GM19240 (cell line): ENCODE data around the gene MRAP.
"Not testable (repeated sequence)": the region's sequence is repeated elsewhere in the genome, so short reads cannot be mapped to it uniquely, and the experiment has no call there.

Source experiments
- DNase-seq: peaks from one replicate; pipeline ENCODE4 v3.0.0; 2011; ENCODE audit warnings: low spot score; ENCODE audit not compliant: insufficient read length

The MRAP gene

DNA sequence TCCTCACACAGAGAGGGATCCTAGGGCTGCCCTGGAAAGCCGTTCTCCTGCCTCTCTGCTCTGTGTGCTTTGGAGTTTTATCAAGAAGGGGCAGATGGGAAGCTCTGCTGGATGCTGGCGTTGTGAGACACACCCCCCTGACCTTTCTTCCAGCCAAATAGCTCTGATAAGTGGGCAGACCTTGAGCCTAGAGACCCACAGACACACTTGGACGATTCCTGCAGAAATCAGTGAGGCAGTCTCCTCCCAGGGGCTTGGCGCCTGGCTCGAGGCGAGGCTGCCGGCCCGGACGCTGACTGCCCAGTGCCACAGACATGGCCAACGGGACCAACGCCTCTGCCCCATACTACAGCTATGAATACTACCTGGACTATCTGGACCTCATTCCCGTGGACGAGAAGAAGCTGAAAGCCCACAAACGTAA, at the start of gene MRAP:
Gene MRAP (plus strand): TSS at position 198 of the 424 bp plus-strand sequence. CDS start 117 bp downstream, at position 315.
- no peak for DNase-seq

DNA sequence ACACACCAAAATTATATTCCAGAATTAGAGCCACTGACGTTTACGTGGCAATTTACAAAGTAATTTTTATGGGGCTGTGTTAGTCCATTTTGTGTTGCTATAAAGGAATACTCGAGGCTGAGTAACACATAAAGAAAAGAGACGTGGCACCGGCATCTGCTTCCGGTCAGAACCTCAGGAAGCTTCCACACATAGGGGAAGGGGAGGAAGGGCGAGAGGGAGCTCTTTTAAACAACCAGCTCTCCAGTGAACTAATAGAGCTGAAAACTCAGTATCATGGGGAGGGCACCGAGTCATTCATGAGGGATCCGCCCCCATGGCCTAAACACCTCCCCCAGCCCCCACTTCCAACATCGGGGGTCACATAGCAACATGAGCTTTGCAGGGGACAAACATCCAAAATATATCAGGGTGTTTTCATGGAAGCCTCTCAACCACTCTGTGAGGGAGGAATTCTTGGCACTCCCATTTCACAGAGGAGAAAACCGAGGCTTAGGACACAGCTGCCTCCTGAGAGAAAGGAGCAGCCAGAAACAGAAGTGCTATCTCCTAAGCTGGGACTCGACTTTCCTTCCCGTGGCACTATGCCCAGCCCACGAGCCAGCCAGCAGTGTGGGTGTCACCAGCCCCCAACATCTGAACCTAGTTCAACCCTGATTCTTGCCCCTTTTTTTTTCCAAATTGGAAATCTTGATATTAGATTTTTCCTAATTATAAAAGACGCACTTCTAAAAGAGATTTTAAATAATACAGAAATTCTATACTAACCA, 49.0 kb upstream of the MRAP start:
- no peak for DNase-seq

DNA sequence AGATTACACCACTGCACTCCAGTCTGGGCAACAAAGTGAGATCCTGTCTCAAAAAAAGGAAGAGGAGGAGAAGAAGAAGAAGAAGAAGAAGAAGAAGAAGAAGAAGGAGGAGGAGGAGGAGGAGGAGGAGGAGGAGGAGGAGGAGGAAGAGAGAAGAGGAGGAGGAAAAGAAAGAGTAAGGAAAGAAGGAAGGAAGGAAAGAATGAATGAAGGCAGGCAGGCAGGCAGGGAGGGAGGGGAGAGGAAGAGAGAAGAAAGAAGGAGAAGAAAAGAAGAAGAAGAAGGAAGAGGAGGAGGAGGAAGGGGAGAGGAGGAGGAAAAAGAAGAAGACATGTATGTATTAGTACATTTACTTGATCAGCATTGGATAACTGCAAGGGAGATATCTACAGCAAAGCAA, 46.5 kb upstream of the MRAP start:
- DNase-seq: no peak

DNA sequence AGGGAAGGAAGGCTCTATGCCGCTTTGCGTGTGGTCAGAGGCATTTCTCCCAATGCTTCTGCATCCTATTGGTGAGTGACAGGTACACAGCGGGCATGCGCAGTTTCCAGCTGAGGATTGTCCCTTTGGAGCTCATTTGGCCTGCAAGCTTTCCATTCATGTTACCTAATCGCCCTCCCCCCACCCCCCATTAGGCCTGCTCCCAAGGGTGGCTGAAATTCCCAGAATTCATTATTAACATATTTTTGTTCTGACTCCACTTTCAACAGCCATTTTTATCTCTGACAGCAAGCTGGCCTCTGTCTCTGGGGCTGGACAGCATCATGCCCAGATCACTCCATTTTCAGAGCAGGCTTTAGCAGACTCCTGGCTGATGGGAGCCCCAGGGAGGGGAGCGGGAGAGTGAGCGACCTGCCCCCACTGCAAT, 45.4 kb upstream of the MRAP start:
- DNase-seq: no peak

DNA sequence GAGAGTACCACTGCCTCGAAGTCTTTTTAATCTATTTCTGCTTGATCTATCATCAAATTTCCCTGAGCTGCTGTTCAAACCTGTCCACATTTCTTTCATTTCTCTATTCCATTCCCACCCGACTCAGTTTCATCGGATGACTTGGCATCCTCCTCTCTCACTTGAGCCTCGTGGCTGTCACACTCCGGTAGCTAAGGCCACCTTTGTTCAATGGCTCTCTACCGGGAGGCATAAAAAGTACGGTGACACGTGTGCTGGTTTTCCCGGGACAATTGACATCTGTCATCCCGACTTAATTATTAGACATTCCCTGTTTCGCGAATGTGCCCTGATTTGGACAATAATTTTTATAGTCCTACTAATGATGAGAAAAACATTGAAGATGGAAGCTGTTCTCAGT, 42.4 kb upstream of the MRAP start:
- no peak for DNase-seq

DNA sequence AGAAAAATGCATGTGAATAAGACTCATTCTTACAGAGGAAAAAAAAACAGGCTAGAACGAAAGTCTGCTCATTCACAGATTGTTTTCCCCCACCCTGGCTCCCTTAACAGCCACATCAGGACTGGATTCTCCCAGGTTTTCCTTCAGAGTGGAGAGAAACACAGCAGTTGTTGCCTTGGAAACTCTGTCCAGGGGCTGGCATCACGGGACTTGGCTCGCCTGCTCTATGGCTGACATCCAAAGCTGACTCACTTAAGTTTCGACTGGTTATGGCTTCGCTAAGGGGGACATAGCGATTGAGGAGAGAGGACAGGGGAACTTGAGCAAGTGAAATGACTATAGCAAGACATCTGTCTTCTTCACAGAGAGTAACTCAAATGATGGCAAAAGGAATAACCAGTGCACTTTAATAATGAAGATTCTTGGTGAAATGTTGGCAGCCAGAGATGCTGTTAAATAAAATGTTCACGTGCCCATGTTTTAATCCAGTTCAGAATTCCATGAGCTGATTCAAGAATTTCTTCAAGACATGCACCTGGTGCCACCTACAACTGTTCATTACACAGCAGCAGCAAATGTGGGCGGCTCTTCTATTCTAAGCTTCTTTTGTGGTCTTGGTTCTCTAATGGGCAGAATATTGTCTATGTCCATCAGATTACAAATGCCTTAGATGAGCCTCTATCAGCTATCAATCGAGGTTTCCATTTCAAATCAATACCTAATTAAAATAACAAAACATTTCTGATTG, 41.6 kb upstream of the MRAP start:
- DNase-seq: no peak

DNA sequence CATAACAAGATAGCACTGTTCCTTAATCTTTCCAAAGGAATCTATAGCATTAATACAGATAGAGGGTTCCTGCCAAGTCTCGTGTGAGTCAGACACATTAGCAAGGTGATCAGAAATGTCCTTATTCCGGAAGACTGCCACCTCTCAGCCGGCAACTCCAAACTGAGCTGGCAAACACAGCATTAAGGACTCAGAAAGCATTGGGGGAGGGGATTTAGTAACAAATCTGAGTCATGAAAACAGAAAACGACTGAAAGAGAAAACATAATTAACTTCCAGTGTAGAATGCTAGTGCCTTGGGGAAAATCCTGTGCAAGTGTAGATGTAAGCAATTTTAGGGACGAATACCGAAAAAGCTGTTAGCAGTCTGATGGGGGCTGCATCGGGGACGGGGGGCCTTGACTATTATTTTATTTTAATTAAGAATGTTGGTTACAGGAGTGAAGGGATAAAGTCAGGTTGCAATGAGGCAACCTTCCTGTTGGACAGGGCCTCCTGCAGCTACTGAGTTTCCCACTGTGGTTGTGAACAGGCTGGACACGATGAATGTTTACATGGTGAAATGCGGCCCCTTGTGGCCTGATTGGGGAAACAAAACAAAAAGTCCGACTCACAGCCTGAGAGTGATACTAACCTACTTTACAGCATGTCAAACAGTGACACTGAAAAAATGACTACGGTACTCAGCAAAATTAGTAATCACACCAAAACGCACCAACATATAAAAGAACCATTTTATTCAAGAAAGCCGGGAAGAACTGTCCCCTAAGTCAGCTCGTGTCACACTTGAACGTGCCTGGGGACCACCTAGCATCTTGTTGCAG, 40.5 kb upstream of the MRAP start:
- DNase-seq: peak; percentile 48

DNA sequence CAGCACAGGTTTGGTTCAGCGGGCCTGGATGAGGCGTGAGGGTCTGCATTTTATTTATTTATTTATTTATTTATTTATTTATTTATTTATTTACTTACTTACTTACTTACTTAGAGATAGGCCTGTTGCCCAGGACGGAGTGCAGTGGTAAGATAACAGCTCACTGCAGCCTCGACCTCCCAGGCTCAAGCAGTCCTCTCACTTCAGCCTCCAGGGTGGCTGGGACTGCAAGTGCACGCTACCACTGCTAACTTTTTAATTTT, 39.9 kb upstream of the MRAP start:
- DNase-seq: not testable (repeated sequence)

DNA sequence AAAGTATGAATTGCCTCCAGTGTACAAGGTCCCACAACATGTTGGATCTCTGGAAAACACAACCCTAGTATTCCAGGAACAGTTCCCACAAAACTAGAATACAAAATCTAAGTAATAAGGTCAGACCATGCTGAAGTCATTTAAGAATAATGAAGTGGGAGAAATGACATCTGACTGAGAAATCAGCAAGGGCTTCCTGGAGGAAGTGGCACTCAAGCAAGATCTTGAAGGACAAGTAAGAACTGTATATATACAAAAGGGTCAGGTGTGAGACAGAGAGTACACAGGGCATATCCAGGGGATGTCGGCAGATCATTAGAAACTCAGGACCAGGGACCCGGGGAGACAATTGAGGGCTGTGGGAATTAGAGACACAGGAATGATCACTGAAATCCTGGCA, 38.5 kb upstream of the MRAP start:
- DNase-seq: no peak

DNA sequence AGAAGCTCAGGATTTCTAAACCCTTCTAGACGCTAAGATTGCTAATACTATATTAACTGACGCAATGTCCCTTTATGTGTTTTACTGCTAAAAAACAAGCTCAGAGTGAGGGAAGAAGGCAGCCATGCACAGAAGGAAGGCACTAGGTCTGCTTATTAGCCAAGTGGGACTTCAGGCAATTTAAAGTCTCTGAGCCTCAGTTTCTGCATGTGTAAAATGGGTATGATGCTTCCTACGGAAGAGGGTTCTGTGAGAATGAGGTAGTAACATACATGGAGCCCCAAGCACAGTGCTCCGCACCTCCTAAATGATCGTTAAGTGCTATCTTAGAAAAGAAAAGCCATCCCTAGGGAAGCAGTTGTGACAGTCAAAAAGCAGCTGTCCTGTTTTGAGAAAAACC, 36.7 kb upstream of the MRAP start:
- no peak for DNase-seq

DNA sequence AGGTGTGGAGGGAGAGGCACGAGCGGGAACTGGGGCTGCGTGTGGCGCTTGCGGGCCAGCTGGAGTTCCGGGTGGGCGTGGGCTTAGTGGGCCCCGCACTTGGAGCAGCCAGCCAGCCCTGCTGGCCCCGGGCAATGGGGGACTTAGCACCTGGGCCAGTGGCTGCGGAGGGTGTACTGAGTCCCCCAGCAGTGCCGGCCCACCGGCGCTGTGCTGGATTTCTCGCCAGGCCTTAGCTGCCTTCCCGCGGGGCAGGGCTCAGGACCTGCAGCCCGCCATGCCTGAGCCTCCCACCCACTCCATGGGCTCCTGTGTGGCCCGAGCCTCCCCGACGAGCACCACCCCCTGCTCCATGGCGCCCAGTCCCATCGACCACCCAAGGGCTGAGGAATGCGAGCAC, 33.3 kb upstream of the MRAP start:
- not testable (repeated sequence) for DNase-seq

DNA sequence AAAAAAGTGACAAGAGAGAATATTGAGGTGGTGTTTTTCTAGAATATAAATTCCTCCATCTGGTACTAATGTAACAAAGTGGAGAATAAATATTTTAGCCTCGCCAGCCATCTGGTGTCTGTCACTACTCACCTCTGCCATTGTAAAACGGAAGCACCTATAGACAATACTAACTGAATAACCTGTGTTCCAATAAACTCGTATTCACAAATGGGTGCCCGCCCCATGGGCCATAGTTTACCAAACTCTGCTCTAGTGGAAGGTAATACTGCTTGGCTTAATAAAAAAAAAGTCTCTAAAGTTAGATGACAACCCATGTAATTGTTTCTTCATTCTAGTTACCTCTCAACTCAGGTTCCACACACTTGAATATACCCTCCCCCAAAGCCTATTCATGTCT, 27.9 kb upstream of the MRAP start:
- DNase-seq: no peak

DNA sequence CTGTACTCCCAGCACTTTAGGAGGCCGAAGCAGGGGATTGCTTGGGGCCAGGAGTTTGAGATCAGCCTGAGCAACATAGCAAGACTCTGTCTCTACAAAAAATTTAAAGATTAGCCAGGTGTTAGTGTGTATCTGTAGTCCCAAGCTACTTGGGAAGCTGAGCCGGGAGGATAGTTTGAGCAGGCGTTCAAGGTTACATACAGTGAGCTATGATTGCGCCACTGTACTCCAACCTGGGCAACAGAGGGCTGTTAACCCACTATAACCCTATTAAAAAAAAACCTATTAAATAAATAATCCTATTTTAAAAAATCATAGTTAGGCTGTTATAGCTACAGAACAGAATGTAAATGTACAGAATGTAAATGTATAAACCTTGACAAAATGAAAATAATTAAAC, 22.0 kb upstream of the MRAP start:
- no peak for DNase-seq

DNA sequence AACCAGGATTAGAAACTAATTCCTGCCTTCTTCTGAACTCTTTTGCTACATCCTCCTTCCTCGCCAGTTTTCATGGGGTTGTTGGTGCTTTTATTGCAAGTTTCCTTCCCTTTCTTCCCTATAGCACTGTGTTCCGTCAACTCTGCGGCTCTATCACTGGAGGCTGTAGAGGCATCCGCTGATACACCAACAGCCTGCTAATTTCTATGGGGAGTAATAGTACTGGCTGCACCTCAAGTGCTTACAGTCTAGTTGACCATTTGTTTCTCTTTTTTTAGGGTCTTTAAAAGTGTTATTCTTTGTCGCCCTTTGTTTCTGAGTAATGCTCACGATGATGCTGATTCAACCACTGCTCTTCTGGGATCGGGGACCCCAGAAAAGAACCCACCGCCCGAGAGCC, 20.6 kb upstream of the MRAP start:
- DNase-seq: no peak

DNA sequence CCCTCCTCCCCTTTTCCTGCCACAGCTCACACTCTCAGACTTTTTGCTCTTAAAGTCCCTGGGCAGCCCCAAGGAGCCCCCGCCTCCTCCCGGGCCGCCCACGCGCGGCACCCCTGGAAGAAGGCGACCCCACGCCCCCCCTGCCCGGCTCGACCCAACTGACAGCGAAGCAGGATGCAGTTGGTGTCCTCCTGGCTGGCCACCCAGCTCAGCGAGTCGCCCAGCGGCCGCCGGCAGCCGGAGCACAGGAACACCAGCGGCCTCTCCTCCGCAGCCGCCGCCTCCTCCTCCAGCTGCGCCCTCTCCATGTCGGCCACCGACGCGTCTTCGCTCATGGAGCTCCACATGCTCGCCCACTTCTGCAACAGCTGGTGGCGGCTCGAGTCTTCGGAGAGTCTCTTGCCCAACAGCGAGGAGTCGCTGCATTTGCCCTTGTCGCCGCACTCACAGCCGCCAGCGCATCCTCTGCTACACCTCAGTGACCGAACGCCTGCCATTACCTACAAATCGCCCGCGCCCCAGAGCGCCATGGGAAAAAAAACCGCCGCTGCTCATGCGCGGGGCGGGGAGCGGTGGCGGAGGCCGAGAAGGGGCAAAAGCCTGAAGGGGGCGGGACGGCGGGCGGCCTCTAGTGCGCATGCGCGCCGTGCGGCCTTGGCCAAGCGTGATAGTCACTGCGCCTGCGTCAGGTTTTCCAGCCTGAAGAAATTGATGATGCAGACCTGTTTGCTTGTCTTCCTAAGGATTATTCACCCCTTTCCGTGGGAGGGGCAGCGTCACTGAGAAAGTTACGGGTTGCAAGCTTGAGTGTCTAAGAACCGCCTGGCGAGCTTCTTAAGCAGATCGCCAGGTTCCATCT, 19.9 kb upstream of the MRAP start, which contains the start of gene MIS18A:
Gene MIS18A (minus strand): TSS at position 532 of the 859 bp plus-strand sequence. CDS start 35 bp downstream, at position 497.
- peak; percentile 85 for DNase-seq

DNA sequence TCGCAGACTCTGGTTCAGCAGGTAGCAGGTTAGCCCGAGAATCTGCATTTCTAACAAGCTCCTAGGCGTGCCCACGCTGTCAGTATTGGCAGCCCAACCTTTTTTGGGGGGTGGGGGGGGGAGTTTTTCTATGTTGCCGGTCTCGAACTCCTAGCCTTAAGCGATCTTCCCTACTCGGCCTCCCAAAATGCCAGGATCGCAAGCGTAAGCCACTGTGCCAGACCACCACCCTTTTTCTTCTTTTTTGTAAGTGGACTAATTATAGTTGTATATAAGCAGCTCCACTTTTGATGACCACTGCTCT, 19.3 kb upstream of the MRAP start:
- no peak for DNase-seq

DNA sequence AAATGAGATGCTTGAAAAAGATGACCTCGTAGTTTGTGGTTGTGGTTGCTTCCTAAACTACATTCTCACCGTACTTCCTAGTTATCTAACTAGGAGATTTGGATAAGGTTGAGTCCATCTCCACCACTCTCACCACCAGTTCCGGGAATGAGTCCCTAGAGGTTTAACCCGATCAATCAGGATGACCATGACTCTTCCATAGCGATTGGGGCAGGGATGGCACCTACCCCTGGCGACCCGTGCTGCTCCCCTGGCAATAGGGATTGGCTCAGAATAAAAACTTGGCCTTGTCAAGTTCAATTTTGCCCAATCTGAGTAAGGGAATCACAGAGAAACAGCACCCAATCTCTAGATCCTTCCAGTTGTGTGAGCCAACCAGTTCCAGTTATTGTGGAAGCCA, 17.1 kb upstream of the MRAP start:
- DNase-seq: no peak

DNA sequence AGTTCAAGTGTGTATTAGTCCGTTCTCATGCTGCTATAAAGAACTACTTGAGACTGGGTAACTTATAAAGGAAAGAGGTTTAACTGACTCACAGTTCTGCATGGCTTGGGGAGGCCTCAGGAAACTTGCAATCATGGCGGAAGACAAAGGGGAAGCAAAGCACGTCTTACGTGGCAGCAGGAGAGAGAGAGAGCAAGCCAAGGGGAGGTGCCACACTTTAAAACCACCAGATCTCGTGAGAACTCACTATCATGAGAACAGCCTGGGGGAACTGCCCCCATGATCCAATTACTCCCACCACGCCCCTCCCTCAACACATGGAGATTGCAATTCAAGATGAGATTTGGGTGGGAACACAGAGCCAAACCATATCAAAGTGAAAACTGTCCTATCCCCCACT, 15.7 kb upstream of the MRAP start:
- DNase-seq: no peak

DNA sequence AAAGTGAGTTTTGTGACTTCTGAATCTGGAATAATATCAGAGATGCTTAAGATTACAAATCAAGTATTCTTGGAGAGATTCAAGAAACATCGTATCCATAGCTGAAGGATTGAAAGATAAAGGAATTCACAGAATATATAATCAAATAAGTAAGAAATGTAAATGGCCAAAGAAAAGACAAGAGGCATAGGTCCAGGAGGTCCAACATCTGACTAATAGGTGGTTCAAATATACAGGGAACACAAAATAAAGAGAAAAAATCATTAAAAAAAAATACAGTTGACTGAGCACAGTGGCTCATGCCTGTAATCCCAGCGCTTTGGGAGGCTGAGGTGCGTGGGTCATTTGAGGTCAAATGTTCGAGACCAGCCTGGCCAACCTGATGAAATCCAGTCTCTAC, 13.2 kb upstream of the MRAP start:
- DNase-seq: no peak

DNA sequence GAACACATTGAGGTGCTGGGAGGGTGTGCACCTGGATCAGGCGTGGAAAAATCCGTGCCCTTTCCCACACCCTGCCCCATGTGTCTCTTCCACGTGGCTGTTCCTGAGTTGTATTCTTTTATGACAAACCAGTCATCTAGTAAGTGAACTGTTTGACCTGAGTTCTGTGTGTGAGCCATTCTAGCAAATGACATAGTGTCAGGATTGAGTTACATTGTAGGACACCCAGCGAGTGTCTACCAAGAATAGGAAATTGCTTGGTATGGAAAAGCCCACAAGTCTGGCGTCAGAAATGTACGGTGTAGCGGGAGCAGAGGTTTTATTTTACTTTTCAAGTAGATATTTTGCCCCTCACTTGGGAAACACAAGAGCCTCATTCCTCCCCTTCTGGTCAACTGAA, 1.2 kb upstream of the MRAP start:
- DNase-seq: no peak

DNA sequence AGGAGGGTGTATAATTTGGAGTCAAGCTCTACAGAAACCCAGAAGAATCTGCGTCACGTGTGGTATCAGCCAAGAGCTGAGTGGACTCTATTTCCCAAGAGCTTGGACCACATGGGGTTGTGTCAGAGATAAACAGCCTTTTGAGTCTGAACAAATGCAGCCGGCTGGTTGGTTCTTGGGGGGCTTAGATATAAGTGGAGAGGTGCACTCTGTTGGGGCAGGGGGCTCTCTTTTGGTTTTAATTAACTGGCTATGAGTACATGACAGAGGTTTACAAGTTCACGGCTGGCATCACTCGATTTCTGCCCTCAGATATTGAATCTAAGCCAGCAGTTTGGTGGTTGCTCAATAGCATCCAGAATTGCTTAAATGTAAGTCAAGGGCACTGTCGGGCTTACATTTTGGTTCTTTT, 501 bp upstream of the MRAP start:
- no peak for DNase-seq
